NCI-H1417 treated with DMSO at 0.1 percent for 48 hours (cell line): ENCODE data around the gene VANGL1.

Experiments
- DNase-seq: peaks from one replicate; lab custom pipeline; 2025; lab: John Stamatoyannopoulos, UW

The VANGL1 gene

GRCh38 chr1:115744646-115745275 is 103.0 kb downstream of the VANGL1 start:
- no peak for DNase-seq

- DNase-seq = no peak
These were observed 104.4 kb downstream of the VANGL1 start for GRCh38 chr1:115746021-115746690.
